ENCODE data around the gene STEAP1B. TPM values are rescaled to one million over a fixed set of nuclear protein-coding genes. Genes with fewer than 3 reads are reported as not detected.

Gene STEAP1B
- total RNA-seq, 1 experiment from 2014 or later: 3.2 TPM

- Histone ChIP-seq H3K9ac (ENCODE audit: extremely low read depth, insufficient read length, low read length) (no peak overlapping the region), H4K5ac (ENCODE audit: insufficient read length, low read depth, low read length) (no peak overlapping the region), H3K9me3 (ENCODE audit: control insufficient read depth, low read depth, low read length) (no peaks in the 10 kb centered on the region), H3K79me2 (ENCODE audit: insufficient read depth, low read length) (no peaks in the 10 kb centered on the region), H4K91ac (ENCODE audit: insufficient read length, low read depth, low read length) (no peak overlapping the region), H3K23me2 (ENCODE audit: insufficient read length, low read depth, low read length, poor library complexity, severe bottlenecking) (no peaks in the 10 kb centered on the region), H3K4me2 (ENCODE audit: insufficient read depth, insufficient read length, low read length) (no peak overlapping the region), H2BK20ac (ENCODE audit: low read depth, low read length, poor library complexity, severe bottlenecking) (no peak overlapping the region), H4K20me1 (ENCODE audit: control insufficient read depth, insufficient read depth, insufficient read length) (no peaks in the 10 kb centered on the region), H3K23ac (ENCODE audit: insufficient read length, low read depth, low read length) (no peak overlapping the region), H2AK5ac (ENCODE audit: insufficient read length, low read length) (no peak overlapping the region), H2AFZ (ENCODE audit: low read length) (no peak overlapping the region), H3K4me1 (ENCODE audit: insufficient read depth, low read length) (peaks cover 3% of the 10 kb centered on the region; the same call in 1 of the 2 replicates), H3K56ac (ENCODE audit: insufficient read length, low read depth, low read length) (no peak overlapping the region), H2BK120ac (ENCODE audit: low read depth, low read length, poor library complexity, severe bottlenecking) (no peak overlapping the region), H3K18ac (ENCODE audit: insufficient read length, low read depth, low read length) (no peak overlapping the region), H4K8ac (replicated peaks; ENCODE audit: insufficient read length, low read depth, low read length) (no peak overlapping the region), H2BK15ac (ENCODE audit: low read depth, low read length) (no peak overlapping the region), H2BK12ac (ENCODE audit: insufficient read length, low read depth, low read length) (no peak overlapping the region), H3K79me1 (ENCODE audit: insufficient read depth, low read depth, low read length, poor library complexity, severe bottlenecking) (no peaks in the 10 kb centered on the region), H2BK5ac (ENCODE audit: insufficient read length, low read length) (no peak overlapping the region), H3K14ac (ENCODE audit: insufficient read depth, low read length) (no peak overlapping the region), H3K27ac (ENCODE audit: insufficient read length, low read depth, low read length) (no peak overlapping the region), H3T11ph (ENCODE audit: low read length) (no peak overlapping the region), H3K27me3 (ENCODE audit: insufficient read depth, low read length) (no peaks in the 10 kb centered on the region), H3K4ac (ENCODE audit: low read depth, low read length) (no peak overlapping the region)
- H3K9me3 Mint-ChIP-seq: no peaks in the 10 kb centered on the region
- no peak for DNase-seq
- no peak overlapping the region; a peak in 1 of 7 replicates for H3K27ac Mint-ChIP-seq
- no peaks in the 10 kb centered on the region; the same call in 1 of the 2 replicates for H3K27me3 Mint-ChIP-seq (ENCODE audit: low read depth)
- TF ChIP-seq CTCF (conservative IDR thresholded peaks at IDR 0.05): no peak
- no peak overlapping the region for H3K4me3 Mint-ChIP-seq
- no peaks in the 10 kb centered on the region for H3K36me3 Mint-ChIP-seq (ENCODE audit: insufficient read depth in 1 of 3, low read depth in 3 of 3)
- WGBS (ENCODE audit: extremely low coverage, insufficient read length, low lambda C conversion rate): no CpG with 5 or more reads among the region's 7 CpGs
- H3K4me1 Mint-ChIP-seq: peaks cover 34 to 38% of the 10 kb centered on the region in 2 experiments
Observed at GRCh38 chr7:22443370-22444180, 56.4 kb downstream of the STEAP1B start.
